Kidney glomerular epithelial cell (primary cell): ENCODE data around the gene SCP2D1.
"Not testable (repeated sequence)": the region's sequence is repeated elsewhere in the genome, so short reads cannot be mapped to it uniquely, and the experiment has no call there.

Experiments used
- DNase-seq: peaks from one replicate; lab custom pipeline; 2025; lab: John Stamatoyannopoulos, UW

The SCP2D1 gene

GRCh38 chr20:18813483-18813882 lies at the start of gene SCP2D1:
Gene SCP2D1 (plus strand): TSS chr20:18813783. CDS start chr20:18813816, 33 bp downstream.
- DNase-seq: no peak

GRCh38 chr20:18767676-18768075 lies 45.9 kb upstream of the SCP2D1 start:
- DNase-seq: no peak

- no peak for DNase-seq
Measured at GRCh38 chr20:18773566-18773965, 40.0 kb upstream of the SCP2D1 start.

GRCh38 chr20:18774207-18774606 lies 39.4 kb upstream of the SCP2D1 start:
- no peak for DNase-seq

GRCh38 chr20:18775633-18776032 lies 38.0 kb upstream of the SCP2D1 start:
- no peak for DNase-seq

GRCh38 chr20:18778690-18779392 lies 34.7 kb upstream of the SCP2D1 start:
- no peak for DNase-seq

- no peak for DNase-seq
Measured at GRCh38 chr20:18780385-18781130, 33.0 kb upstream of the SCP2D1 start.

- no peak for DNase-seq
Measured at GRCh38 chr20:18781509-18781908, 32.1 kb upstream of the SCP2D1 start.

GRCh38 chr20:18783385-18783959 lies 30.1 kb upstream of the SCP2D1 start:
- no peak for DNase-seq

- not testable (repeated sequence) for DNase-seq
Measured at GRCh38 chr20:18787046-18787445, 26.5 kb upstream of the SCP2D1 start.

- no peak for DNase-seq
Measured at GRCh38 chr20:18788021-18788420, 25.6 kb upstream of the SCP2D1 start.

- no peak for DNase-seq
Measured at GRCh38 chr20:18790787-18791186, 22.8 kb upstream of the SCP2D1 start.

- peak; percentile 72 for DNase-seq
Measured at GRCh38 chr20:18793625-18794427, 19.8 kb upstream of the SCP2D1 start.

- DNase-seq: no peak
Measured at GRCh38 chr20:18794428-18794787, 19.2 kb upstream of the SCP2D1 start.

GRCh38 chr20:18795366-18795765 lies 18.2 kb upstream of the SCP2D1 start:
- DNase-seq: no peak

- DNase-seq: no peak
Measured at GRCh38 chr20:18796282-18796833, 17.2 kb upstream of the SCP2D1 start.

GRCh38 chr20:18801516-18801915 lies 12.1 kb upstream of the SCP2D1 start:
- no peak for DNase-seq

- DNase-seq: no peak
Measured at GRCh38 chr20:18802012-18802634, 11.5 kb upstream of the SCP2D1 start.

GRCh38 chr20:18805881-18806280 lies 7.7 kb upstream of the SCP2D1 start:
- no peak for DNase-seq

- DNase-seq: no peak
Measured at GRCh38 chr20:18808712-18809111, 4.9 kb upstream of the SCP2D1 start.

GRCh38 chr20:18811186-18811585 lies 2.4 kb upstream of the SCP2D1 start:
- DNase-seq: no peak

- DNase-seq: no peak
Measured at GRCh38 chr20:18811904-18812303, 1.7 kb upstream of the SCP2D1 start.
